GM12801 (cell line): ENCODE data around the gene C1orf216.

ENCODE experiments used
- CTCF ChIP-seq: IDR thresholded peaks from one replicate; pipeline ENCODE4 v1.5.1; 2011; ENCODE audit warnings: control low read depth; ENCODE audit not compliant: insufficient read length; ENCODE audit errors: extremely low read depth

The C1orf216 gene

GRCh38 chr1:35672116-35672515, 46.6 kb downstream of the C1orf216 start:
- no peak for TF ChIP-seq CTCF

GRCh38 chr1:35668506-35668905, 50.2 kb downstream of the C1orf216 start:
- no peak for TF ChIP-seq CTCF

- TF ChIP-seq CTCF = no peak
These were observed 51.8 kb downstream of the C1orf216 start for GRCh38 chr1:35666916-35667315.

- no peak for TF ChIP-seq CTCF
These were observed 52.5 kb downstream of the C1orf216 start for GRCh38 chr1:35666216-35666615.
